GM12873 (cell line): ENCODE data around the gene KCNMB2.

ENCODE experiments used
- CTCF ChIP-seq: IDR thresholded peaks from 2 replicates; pipeline ENCODE4 v1.5.1; 2012; ENCODE audit warnings: low read depth, mild to moderate bottlenecking, moderate library complexity, low read length, control low read depth; ENCODE audit not compliant: insufficient read depth; ENCODE audit errors: missing control alignments

KCNMB2 gene

GRCh38 chr3:178583963-178584575 lies 47.8 kb downstream of the KCNMB2 start:
- TF ChIP-seq CTCF: no peak

GRCh38 chr3:178584722-178585380 lies 48.6 kb downstream of the KCNMB2 start:
- TF ChIP-seq CTCF: no peak

GRCh38 chr3:178585454-178585853 lies 49.2 kb downstream of the KCNMB2 start:
- no peak for TF ChIP-seq CTCF

GRCh38 chr3:178586076-178586475 lies 49.8 kb downstream of the KCNMB2 start:
- TF ChIP-seq CTCF: no peak

GRCh38 chr3:178588628-178589027 lies 52.4 kb downstream of the KCNMB2 start:
- no peak for TF ChIP-seq CTCF

- TF ChIP-seq CTCF: no peak
Measured at GRCh38 chr3:178593786-178594185, 57.5 kb downstream of the KCNMB2 start.

GRCh38 chr3:178597371-178597770 lies 61.1 kb downstream of the KCNMB2 start:
- no peak for TF ChIP-seq CTCF
